GM12874 (cell line): Measurements from ENCODE around the gene SMAD6.

Source experiments
- CTCF ChIP-seq: IDR thresholded peaks from 2 replicates; pipeline ENCODE4 v1.5.1; 2011; ENCODE audit warnings: low read depth, mild to moderate bottlenecking, control low read depth, low read length, moderate library complexity; ENCODE audit not compliant: insufficient read depth

The SMAD6 gene

GRCh38 chr15:66778314-66778665 is 76.3 kb downstream of the SMAD6 start:
- no peak for TF ChIP-seq CTCF

- no peak for TF ChIP-seq CTCF
Measured at GRCh38 chr15:66778716-66779115, 76.7 kb downstream of the SMAD6 start.

- no peak for TF ChIP-seq CTCF
Measured at GRCh38 chr15:66779331-66780009, 77.4 kb downstream of the SMAD6 start.

- no peak for TF ChIP-seq CTCF
Measured at GRCh38 chr15:66780172-66780972, 78.3 kb downstream of the SMAD6 start.

- no peak for TF ChIP-seq CTCF
Measured at GRCh38 chr15:66780973-66781718, 79.1 kb downstream of the SMAD6 start.

- TF ChIP-seq CTCF: no peak
Measured at GRCh38 chr15:66782785-66783184, 80.7 kb downstream of the SMAD6 start.

- no peak for TF ChIP-seq CTCF
Measured at GRCh38 chr15:66783314-66783713, 81.3 kb downstream of the SMAD6 start.
